A673 (cell line): ENCODE results near the gene SOX5. TPM values are rescaled to one million over a fixed set of nuclear protein-coding genes. Genes with fewer than 3 reads are reported as not detected.

Experiments
- BruUV-seq: library from RNA; stranded (reverse); fragments of 400-500 nt; replicated peaks from 2 replicates; lab custom pipeline; 2021; lab: Mats Ljungman, UMichigan
- CTCF ChIA-PET: fragments of 300-600 bp; sonication (Branson Sonifier 250); formaldehyde crosslinking; loops from one replicate; lab custom pipeline; 2022; ENCODE audit warnings: antibody characterized with exemption; lab: Charles Lee
- POLR2A ChIA-PET: fragments of 300-600 bp; sonication (Branson Sonifier 250); formaldehyde crosslinking; loops from one replicate; lab custom pipeline; 2022; ENCODE audit warnings: antibody characterized with exemption; ENCODE audit not compliant: low non-redundant PET; lab: Charles Lee
- DNase-seq: peaks from one replicate; pipeline ENCODE4 v3.0.0-alpha.2; 2015; ENCODE audit warnings: low spot score
- H3K27ac ChIP-seq: fragments of 200-600 bp; sonication (generic); 2 replicates; pipeline ENCODE4 v1.5.1; 2016; ENCODE audit warnings: mixed run types, low read depth, mild to moderate bottlenecking, mixed read lengths, antibody characterized with exemption, low read length; ENCODE audit not compliant: poor library complexity, severe bottlenecking
- H3K27me3 ChIP-seq: fragments of 200-600 bp; sonication (generic); replicated peaks from 2 replicates; pipeline ENCODE4 v1.6.1; 2017; ENCODE audit warnings: mixed run types, low read depth, mild to moderate bottlenecking, mixed read lengths, antibody characterized with exemption, low read length; ENCODE audit not compliant: insufficient read depth, poor library complexity
- H3K36me3 ChIP-seq: fragments of 200-600 bp; sonication (generic); 2 replicates; pipeline ENCODE4 v1.6.1; 2016; ENCODE audit warnings: mixed run types, mild to moderate bottlenecking, mixed read lengths, antibody characterized with exemption, low read length; ENCODE audit not compliant: insufficient read depth, poor library complexity, severe bottlenecking
- H3K4me1 ChIP-seq: fragments of 200-600 bp; sonication (generic); 2 replicates; pipeline ENCODE4 v1.6.1; 2017; ENCODE audit warnings: mixed run types, mild to moderate bottlenecking, mixed read lengths, antibody characterized with exemption, low read length; ENCODE audit not compliant: insufficient read depth, poor library complexity, severe bottlenecking
- H3K4me3 ChIP-seq: fragments of 200-600 bp; sonication (generic); 2 replicates; pipeline ENCODE4 v1.5.1; 2016; ENCODE audit warnings: low read depth, mixed run types, mild to moderate bottlenecking, mixed read lengths, low read length; ENCODE audit not compliant: poor library complexity, severe bottlenecking
- H3K9me3 ChIP-seq: fragments of 200-600 bp; sonication (generic); 2 replicates; pipeline ENCODE4 v1.6.1; 2016; ENCODE audit warnings: mixed run types, low read depth, mild to moderate bottlenecking, mixed read lengths, antibody characterized with exemption, low read length; ENCODE audit not compliant: poor library complexity, severe bottlenecking
- EZH2 ChIP-seq: fragments of 200-600 bp; sonication (generic); IDR thresholded peaks from 2 replicates; pipeline ENCODE4 v1.6.1; 2017; ENCODE audit warnings: borderline replicate concordance, low read depth, mild to moderate bottlenecking, mixed read lengths, antibody characterized with exemption, low read length; ENCODE audit not compliant: poor library complexity, severe bottlenecking
- intact Hi-C: fragments of 100-400 bp; cut with micrococcal nuclease; formaldehyde crosslinking; loops from one replicate; pipeline ENCODE4 v1.10.0; 2022; ENCODE audit not compliant: unreplicated experiment
- total RNA-seq: library from RNA; stranded (reverse); gene quantifications from 2 replicates; pipeline ENCODE4 v1.2.3, GENCODE V29; 2021
- TF ChIP-seq, protein P1 (sequence below): fragments of 300-800, 200-600 bp; sonication (generic); conservative IDR thresholded peaks from 2 replicates; pipeline ENCODE4 v1.5.1; 2017; ENCODE audit warnings: low read depth, mild to moderate bottlenecking, antibody characterized with exemption, low read length, moderate library complexity, mixed read lengths

Gene SOX5
- total RNA-seq, 1 experiment from 2014 or later = 11.9 TPM

DNA sequence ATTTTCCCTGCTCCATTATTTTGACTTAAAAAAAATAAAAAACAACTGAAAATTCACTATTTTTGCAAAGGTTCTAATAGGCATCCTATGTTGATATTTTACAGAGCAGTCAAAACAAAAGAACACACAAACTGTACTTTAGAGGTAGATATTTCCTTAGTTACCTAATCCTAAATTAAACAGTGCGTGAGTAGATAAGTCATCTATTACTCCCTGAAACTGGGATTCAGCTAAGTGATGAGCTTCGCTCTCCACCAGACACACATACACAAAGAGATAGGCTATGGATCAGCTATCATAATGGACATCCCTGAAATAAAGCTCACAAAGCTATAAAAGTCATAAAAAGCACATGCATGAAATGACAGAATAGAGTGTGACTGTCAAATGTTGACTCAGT is 398.7 kb downstream of the SOX5 start:
- BruUV-seq = no TSS peak
- Histone ChIP-seq H3K4me3 (no peak overlapping the region), H3K4me1 (no peaks in the 10 kb centered on the region), H3K36me3 (no peaks in the 10 kb centered on the region), H3K9me3 (no peaks in the 10 kb centered on the region), H3K27ac (no peak overlapping the region), H3K27me3 (no peaks in the 10 kb centered on the region)
- DNase-seq = no peak
- intact Hi-C loops = no loop called here
- CTCF ChIA-PET = no interaction called here
- POLR2A ChIA-PET = no interaction called here
- TF ChIP-seq EZH2 = no peak
- TF ChIP-seq, protein P1, sequence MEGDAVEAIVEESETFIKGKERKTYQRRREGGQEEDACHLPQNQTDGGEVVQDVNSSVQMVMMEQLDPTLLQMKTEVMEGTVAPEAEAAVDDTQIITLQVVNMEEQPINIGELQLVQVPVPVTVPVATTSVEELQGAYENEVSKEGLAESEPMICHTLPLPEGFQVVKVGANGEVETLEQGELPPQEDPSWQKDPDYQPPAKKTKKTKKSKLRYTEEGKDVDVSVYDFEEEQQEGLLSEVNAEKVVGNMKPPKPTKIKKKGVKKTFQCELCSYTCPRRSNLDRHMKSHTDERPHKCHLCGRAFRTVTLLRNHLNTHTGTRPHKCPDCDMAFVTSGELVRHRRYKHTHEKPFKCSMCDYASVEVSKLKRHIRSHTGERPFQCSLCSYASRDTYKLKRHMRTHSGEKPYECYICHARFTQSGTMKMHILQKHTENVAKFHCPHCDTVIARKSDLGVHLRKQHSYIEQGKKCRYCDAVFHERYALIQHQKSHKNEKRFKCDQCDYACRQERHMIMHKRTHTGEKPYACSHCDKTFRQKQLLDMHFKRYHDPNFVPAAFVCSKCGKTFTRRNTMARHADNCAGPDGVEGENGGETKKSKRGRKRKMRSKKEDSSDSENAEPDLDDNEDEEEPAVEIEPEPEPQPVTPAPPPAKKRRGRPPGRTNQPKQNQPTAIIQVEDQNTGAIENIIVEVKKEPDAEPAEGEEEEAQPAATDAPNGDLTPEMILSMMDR = no peak

DNA sequence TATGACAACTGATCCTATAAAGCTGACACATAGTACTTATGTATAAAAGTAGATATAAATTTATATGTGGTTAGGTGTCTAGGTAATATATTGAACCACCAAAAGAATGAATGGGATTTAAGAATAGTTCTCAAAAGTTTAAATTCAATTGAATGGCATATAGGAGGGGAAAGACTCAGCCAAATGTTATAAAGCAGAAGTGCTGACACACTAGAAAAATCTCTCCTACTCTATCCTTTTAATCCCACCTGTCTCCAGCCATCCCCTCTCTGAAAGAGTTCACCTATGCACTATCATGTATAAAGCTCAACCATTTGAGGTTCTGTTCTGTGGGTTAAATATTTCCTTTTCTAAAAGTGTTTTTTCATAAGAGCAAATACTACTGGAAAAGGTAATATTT is 400.7 kb downstream of the SOX5 start:
- no TSS peak for BruUV-seq
- Histone ChIP-seq H3K9me3 (no peaks in the 10 kb centered on the region), H3K36me3 (no peaks in the 10 kb centered on the region), H3K4me1 (no peaks in the 10 kb centered on the region), H3K27ac (no peak overlapping the region), H3K27me3 (no peaks in the 10 kb centered on the region), H3K4me3 (no peak overlapping the region)
- intact Hi-C loops = no loop called here
- ChIA-PET POLR2A (no interaction called here), CTCF (no interaction called here)
- no peak for DNase-seq
- TF ChIP-seq, protein P1 = no peak
- no peak for TF ChIP-seq EZH2

DNA sequence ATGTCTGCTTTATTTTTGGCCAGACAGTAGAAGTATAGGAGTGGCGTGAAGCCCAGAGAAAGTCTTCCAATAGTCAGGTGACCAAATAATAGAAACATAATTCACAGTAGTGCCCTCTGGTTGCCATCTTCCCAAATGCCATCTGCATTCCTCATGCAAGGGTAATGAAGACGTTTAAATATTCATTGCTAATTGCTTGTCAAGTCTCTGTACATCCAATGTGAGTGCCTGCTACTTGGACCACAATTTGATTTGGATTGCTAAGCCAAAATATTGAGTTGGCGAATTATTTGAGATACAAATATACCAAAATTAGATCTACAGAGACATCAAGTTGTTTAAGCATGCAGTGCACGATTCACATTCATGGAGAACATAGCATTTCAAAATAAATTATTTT is 402.7 kb downstream of the SOX5 start:
- intact Hi-C loops = no loop called here
- no peak for DNase-seq
- ChIA-PET CTCF (no interaction called here), POLR2A (no interaction called here)
- Histone ChIP-seq H3K27me3 (no peaks in the 10 kb centered on the region), H3K27ac (no peak overlapping the region), H3K9me3 (no peaks in the 10 kb centered on the region), H3K4me1 (no peaks in the 10 kb centered on the region), H3K36me3 (no peaks in the 10 kb centered on the region), H3K4me3 (no peak overlapping the region)
- no TSS peak for BruUV-seq
- TF ChIP-seq EZH2 = no peak
- TF ChIP-seq, protein P1 = no peak
